Hepatocyte (in vitro differentiated cells): ENCODE measurements around the gene MAU2.

Experiments used
- CTCF ChIP-seq: fragments of 200-600 bp; sonication (generic); IDR thresholded peaks from 2 replicates; pipeline ENCODE4 v1.5.1; 2016; ENCODE audit warnings: antibody characterized with exemption, mild to moderate bottlenecking; ENCODE audit not compliant: poor library complexity
- EZH2phosphoT487 ChIP-seq: fragments of 200-600 bp; sonication (generic); IDR thresholded peaks from one replicate; pipeline ENCODE4 v1.6.1; 2018; ENCODE audit warnings: antibody characterized with exemption, mild to moderate bottlenecking, low read depth, moderate library complexity; ENCODE audit not compliant: unreplicated experiment, severe bottlenecking

GRCh38 chr19:19321141-19321577 is 530 bp downstream of the MAU2 start:
- TF ChIP-seq CTCF (peak; percentile 9), EZH2phosphoT487 (no peak)
